NCI-H2081 (cell line): ENCODE measurements around the gene LSS.
"Not testable (repeated sequence)": the region's sequence is repeated elsewhere in the genome, so short reads cannot be mapped to it uniquely, and the experiment has no call there.

ENCODE experiments used
- DNase-seq, 2 experiments: peaks; one replicate each; lab custom pipeline; 2025; lab: John Stamatoyannopoulos, UW

Gene LSS

GRCh38 chr21:46185716-46186115 lies 42.9 kb downstream of the LSS start:
- no peak for DNase-seq

GRCh38 chr21:46184625-46185555 lies 43.7 kb downstream of the LSS start:
- peak; percentile 72 to 76 for DNase-seq

- DNase-seq = no peak
Measured at GRCh38 chr21:46183910-46184624, 44.5 kb downstream of the LSS start, which contains the start of gene SPATC1L. TSS of gene SPATC1L (minus strand) at chr21:46184459. CDS start at chr21:46182816, 1,643 bp downstream.

GRCh38 chr21:46183337-46183909 lies 45.2 kb downstream of the LSS start:
- DNase-seq = not testable (repeated sequence)

GRCh38 chr21:46182548-46183336 lies 45.8 kb downstream of the LSS start:
- no peak for DNase-seq

GRCh38 chr21:46181953-46182547 lies 46.5 kb downstream of the LSS start:
- DNase-seq = no peak

- DNase-seq = no peak
Measured at GRCh38 chr21:46181436-46181835, 47.1 kb downstream of the LSS start.

- DNase-seq = no peak
Measured at GRCh38 chr21:46180778-46181391, 47.7 kb downstream of the LSS start.

GRCh38 chr21:46180079-46180722 lies 48.4 kb downstream of the LSS start:
- no peak for DNase-seq

- DNase-seq = no peak
Measured at GRCh38 chr21:46179708-46180078, 48.9 kb downstream of the LSS start.

- no peak for DNase-seq
Measured at GRCh38 chr21:46178961-46179360, 49.6 kb downstream of the LSS start.

GRCh38 chr21:46176443-46177129 lies 52.0 kb downstream of the LSS start:
- not testable (repeated sequence) for DNase-seq

- DNase-seq = no peak
Measured at GRCh38 chr21:46173573-46173972, 55.0 kb downstream of the LSS start.

GRCh38 chr21:46172863-46173528 lies 55.6 kb downstream of the LSS start:
- no peak for DNase-seq

- no peak for DNase-seq
Measured at GRCh38 chr21:46171996-46172862, 56.3 kb downstream of the LSS start.

- DNase-seq = no peak
Measured at GRCh38 chr21:46171585-46171984, 57.0 kb downstream of the LSS start.

GRCh38 chr21:46170436-46171193 lies 58.0 kb downstream of the LSS start:
- DNase-seq = not testable (repeated sequence)
